Prostate gland (tissue), 2 donors: ENCODE measurements around the gene CCDC127.

Source experiments
- CTCF ChIP-seq, 4 experiments: fragments of 200-600 bp in 2 of 4; fragments of 450-650 bp in 2 of 4; sonication (generic) in 2 of 4; IDR thresholded peaks; 1 replicate in 3 of 4; 2 replicates in 1 of 4; pipeline ENCODE4 v1.5.1; 2016 to 2019; ENCODE audit warnings: antibody characterized with exemption in 4 of 4, mild to moderate bottlenecking in 2 of 4, moderate library complexity in 2 of 4
- POLR2A ChIP-seq: fragments of 450-650 bp; IDR thresholded peaks from one replicate; pipeline ENCODE4 v1.6.1; 2016; ENCODE audit warnings: antibody characterized with exemption, mild to moderate bottlenecking
- POLR2AphosphoS5 ChIP-seq: sonication (generic); formaldehyde crosslinking; IDR thresholded peaks from one replicate; pipeline ENCODE4 v1.6.1; 2017; ENCODE audit warnings: antibody characterized with exemption

GRCh38 chr5:194603-195209, 23.2 kb downstream of the CCDC127 start:
- TF ChIP-seq CTCF (IDR thresholded peaks at IDR 0.05) (no peak), POLR2A (no peak), POLR2AphosphoS5 (no peak)
